Measurements from ENCODE around the gene KCNQ1.

KCNQ1 gene

DNA sequence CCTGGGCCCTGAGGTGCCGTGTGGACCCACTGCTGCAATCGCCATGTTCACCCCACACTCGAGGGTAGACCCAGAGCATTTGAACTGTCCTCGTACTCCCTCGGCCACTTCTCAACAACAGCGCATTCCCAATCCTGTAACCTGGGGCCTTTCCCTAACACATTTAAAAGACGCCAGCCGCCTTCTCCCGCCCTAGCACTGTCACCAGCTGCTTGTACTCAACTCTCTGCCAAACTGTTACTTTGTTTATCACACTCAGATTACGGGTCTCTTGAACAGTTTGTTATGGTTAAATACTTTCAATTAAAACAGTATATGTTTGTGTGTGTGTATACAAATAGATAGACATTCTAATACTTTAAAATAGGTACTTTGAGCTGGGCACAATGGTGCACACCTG is 420.1 kb downstream of the KCNQ1 start:
- DNase-seq (ENCODE audit: extremely low read depth, low read depth) = no peak

DNA sequence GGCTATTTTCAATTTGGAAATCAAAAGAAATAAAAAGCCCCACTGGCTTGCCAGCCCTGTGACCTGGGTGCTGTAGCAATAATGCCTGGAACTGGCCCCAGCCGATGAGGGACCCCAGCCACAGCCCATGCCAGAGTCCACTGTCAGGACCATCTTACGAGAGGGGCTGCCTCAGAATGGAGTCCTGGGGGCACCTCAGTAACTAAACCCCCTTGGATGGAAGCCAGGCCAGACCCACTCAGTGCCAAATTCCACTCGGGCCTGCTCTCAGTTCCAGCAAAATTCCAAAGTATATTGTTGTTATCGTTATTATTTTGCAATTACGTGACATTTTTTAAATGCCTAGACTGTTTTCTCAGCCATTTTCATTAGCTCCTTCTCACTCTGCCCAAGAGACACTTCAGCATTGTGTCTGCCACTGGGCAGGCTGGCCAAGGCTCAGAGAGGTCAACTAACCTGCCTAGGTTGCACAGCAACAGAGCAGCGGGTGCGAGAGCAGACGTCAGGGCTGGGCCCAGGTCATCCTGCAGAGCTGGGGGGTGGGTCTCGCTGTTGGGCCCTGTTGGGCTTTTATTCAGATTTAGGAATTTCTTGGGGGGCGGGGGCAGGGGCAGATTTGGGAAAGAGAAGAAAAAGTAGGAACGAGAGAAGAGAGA is 421.2 kb downstream of the KCNQ1 start:
- TF ChIP-seq, protein P1, sequence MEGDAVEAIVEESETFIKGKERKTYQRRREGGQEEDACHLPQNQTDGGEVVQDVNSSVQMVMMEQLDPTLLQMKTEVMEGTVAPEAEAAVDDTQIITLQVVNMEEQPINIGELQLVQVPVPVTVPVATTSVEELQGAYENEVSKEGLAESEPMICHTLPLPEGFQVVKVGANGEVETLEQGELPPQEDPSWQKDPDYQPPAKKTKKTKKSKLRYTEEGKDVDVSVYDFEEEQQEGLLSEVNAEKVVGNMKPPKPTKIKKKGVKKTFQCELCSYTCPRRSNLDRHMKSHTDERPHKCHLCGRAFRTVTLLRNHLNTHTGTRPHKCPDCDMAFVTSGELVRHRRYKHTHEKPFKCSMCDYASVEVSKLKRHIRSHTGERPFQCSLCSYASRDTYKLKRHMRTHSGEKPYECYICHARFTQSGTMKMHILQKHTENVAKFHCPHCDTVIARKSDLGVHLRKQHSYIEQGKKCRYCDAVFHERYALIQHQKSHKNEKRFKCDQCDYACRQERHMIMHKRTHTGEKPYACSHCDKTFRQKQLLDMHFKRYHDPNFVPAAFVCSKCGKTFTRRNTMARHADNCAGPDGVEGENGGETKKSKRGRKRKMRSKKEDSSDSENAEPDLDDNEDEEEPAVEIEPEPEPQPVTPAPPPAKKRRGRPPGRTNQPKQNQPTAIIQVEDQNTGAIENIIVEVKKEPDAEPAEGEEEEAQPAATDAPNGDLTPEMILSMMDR (IDR thresholded peaks at IDR 0.05; ENCODE audit: low read depth, low read length) = no peak
- DNase-seq (ENCODE audit: extremely low read depth, low read depth) = no peak

More for the DNA sequence above, 420.1 kb downstream of the KCNQ1 start:
- TF ChIP-seq, protein P1 (IDR thresholded peaks at IDR 0.05; ENCODE audit: low read depth, low read length) = no peak

DNA sequence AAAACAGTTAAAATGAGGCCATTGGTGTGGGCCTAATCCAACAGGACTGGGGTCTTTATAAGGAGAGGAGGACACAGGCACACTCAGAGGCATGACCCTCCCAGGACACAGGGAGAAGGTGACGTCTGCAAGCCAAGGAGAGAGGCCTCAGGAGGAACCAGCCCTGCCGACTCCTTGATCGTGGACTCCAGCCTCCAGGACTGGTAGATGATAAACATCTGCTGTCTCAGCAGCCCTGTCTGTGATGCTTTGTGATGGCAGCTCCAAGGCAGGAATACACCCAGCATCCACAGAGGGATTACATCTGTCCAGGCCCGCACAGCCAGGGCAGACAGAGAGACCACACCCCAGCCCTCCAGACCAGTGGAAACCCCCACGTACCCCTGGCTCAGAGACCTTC is 422.3 kb downstream of the KCNQ1 start:
- TF ChIP-seq, protein P1 (IDR thresholded peaks at IDR 0.05; ENCODE audit: low read depth, low read length) = no peak

DNA sequence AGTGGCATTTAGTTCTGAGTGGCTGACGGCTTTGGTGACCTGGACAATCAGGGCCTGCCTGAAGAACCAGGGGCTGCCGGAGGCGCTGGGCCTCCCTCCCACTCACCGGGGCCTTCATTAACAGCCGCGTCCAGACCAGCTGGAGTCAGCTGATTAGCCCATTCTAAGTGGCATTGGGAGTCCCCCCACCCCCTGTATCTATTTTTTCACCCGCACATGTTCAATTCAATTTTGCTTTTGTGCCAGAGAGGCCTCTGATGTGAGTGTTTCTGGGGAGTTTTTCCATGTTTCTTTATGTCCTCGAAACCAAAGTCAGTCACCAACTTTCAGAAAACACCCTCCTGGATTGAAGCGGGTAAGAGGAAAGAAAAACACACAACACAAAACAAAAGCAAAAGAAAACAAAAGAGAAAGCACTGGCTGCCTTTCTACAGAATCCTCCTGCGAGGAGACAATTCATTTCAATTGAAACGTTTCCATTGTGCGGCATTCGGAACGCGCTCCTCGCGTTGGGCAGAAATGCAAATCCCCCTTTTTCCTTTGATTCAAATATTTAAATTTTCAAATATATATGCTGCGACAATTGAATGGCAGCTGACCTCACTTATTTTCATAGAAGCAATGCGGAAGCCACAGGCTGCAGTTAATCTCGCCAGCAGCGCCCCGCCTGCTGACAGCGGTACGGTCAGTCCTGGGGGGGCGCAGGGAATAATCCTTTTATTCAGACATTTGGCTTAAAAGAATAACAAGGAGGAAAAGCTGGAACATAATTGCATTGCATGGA is 423.1 kb downstream of the KCNQ1 start:
- no peak for DNase-seq (ENCODE audit: extremely low read depth, low read depth)
- TF ChIP-seq, protein P1 (IDR thresholded peaks at IDR 0.05; ENCODE audit: low read depth, low read length) = no peak; the same call in none of the 2 replicates

More for the DNA sequence above, 422.3 kb downstream of the KCNQ1 start:
- DNase-seq (ENCODE audit: extremely low read depth, low read depth) = no peak

DNA sequence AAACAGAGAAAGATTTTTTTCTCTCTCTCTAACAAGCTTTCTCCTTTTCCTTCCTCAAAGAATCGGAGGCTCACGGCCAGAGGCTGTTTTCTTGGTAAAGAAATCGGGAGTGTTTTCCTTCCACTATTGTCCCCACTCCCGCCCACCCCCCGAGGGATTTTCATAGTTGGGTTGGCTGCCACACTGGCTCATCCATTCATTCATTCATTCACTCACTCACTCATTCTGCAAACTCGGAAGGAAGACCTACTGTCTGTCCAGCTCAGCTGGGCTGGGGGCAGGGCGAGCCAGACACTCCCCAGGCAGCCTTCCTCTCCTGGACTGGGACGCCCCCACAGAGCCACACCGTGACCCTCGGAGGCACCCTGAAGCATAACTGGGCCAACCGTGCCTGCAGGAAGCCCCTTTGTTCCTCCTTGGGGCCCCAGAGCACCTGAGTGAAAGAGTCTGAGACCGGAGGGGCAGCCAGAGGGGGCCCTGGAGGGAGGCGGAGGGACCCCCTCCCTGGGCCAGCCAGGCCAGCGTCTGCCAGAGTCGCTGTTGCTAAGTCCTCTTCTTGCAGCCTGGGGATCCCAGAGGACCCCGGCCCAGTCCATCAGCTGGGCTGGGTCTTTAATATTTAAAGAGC is 423.8 kb downstream of the KCNQ1 start:
- no peak for DNase-seq (ENCODE audit: extremely low read depth, low read depth)
- TF ChIP-seq, protein P1 (IDR thresholded peaks at IDR 0.05; ENCODE audit: low read depth, low read length) = no peak

DNA sequence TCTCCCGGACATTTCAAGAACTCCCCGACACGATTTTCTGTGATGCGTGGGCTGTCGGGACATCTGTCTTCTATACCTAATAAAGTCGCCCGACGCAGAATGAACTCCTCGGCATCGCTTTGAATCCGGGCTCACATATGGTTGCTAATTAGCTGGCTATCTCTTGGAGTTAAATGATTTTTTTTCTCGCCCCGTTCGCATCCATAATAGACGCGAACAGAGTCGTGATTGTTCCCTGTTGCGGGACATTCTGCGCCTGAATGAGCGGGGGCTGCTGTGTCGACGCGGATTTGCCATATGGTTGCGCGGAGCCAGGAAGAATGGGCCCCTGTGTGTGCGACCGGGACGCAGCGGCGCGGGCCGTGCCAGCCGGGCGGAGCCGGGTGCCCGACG is 424.3 kb downstream of the KCNQ1 start:
- TF ChIP-seq, protein P1 (IDR thresholded peaks at IDR 0.05; ENCODE audit: low read depth, low read length) = no peak
- no peak for DNase-seq (ENCODE audit: extremely low read depth, low read depth)
